Vagina (tissue), 2 donors: ENCODE results near the gene SPAG16.

ENCODE experiments used
- POLR2A ChIP-seq, 2 donors: fragments of 450-650 bp; IDR thresholded peaks; one replicate each; pipeline ENCODE4 v1.6.1; 2017; ENCODE audit warnings: antibody characterized with exemption in 2 of 2, mild to moderate bottlenecking in 2 of 2, moderate library complexity in 2 of 2
- POLR2AphosphoS5 ChIP-seq, 2 donors: sonication (generic); formaldehyde crosslinking; IDR thresholded peaks; one replicate each; pipeline ENCODE4 v1.9.0; 2017; ENCODE audit warnings: antibody characterized with exemption in 2 of 2, mild to moderate bottlenecking in 2 of 2, low read depth in 1 of 2; ENCODE audit not compliant: insufficient read depth in 1 of 2
- TF ChIP-seq, protein P1 (sequence below), 3 experiments: fragments of 450-650 bp in 2 of 3; fragments of 200-600 bp in 1 of 3; sonication (generic) in 1 of 3; IDR thresholded peaks; one replicate each; pipeline ENCODE4 v1.5.1; 2017 to 2019; ENCODE audit warnings: antibody characterized with exemption in 3 of 3, mild to moderate bottlenecking in 2 of 3, moderate library complexity in 2 of 3

DNA sequence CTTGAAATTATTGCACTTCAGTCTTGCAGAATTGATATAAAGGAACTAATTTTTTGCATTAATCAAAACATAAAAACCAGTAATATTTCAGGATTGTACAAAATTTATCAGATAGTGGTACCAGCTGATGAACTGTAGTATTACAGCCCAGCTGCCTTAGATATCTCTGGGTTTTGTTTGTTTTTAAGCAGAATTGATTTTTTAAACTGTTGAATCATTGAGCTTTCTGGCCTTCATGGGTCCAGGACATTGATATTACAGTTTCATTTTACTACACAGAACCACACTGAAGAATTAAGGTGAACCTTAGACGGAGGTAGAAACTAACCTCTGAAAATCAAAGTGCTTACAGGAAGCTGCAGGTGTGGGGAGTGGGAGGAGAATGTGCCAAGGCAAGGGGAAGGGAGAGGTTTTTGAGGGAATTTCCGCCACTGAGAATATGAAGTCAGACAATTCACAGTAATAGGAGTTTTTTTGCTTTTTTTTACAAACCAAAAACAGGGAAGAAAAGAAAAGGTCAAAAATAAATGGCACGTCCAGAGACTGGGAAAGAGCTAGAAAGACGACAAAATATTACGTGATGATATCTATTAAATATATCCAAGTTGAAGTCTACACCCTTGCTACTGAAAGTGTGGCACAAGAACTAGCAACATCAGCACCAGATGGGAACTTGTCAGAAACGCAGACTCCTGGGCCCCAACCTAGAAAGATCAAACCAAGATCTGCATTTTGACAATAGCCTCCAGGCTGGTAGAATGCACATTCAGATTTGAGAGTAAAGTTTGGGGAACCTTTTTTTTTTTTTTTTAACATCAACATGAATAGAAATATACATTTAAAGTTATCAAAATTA, 40.8 kb upstream of the SPAG16 start:
- no peak for TF ChIP-seq POLR2AphosphoS5 (IDR thresholded peaks at IDR 0.05; ENCODE audit: insufficient read depth in 1 of 2, low read depth in 1 of 2)
- TF ChIP-seq, protein P1, sequence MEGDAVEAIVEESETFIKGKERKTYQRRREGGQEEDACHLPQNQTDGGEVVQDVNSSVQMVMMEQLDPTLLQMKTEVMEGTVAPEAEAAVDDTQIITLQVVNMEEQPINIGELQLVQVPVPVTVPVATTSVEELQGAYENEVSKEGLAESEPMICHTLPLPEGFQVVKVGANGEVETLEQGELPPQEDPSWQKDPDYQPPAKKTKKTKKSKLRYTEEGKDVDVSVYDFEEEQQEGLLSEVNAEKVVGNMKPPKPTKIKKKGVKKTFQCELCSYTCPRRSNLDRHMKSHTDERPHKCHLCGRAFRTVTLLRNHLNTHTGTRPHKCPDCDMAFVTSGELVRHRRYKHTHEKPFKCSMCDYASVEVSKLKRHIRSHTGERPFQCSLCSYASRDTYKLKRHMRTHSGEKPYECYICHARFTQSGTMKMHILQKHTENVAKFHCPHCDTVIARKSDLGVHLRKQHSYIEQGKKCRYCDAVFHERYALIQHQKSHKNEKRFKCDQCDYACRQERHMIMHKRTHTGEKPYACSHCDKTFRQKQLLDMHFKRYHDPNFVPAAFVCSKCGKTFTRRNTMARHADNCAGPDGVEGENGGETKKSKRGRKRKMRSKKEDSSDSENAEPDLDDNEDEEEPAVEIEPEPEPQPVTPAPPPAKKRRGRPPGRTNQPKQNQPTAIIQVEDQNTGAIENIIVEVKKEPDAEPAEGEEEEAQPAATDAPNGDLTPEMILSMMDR (IDR thresholded peaks at IDR 0.05), result no peak
- TF ChIP-seq POLR2A (IDR thresholded peaks at IDR 0.05), result no peak
